ENCODE data around the gene MAP2. TPM values are rescaled to one million over a fixed set of nuclear protein-coding genes. Genes with fewer than 3 reads are reported as not detected.

The MAP2 gene
- total and polyA plus RNA-seq, 11 donors, result 3.2 to 19.3 (median 8.9) TPM

DNA sequence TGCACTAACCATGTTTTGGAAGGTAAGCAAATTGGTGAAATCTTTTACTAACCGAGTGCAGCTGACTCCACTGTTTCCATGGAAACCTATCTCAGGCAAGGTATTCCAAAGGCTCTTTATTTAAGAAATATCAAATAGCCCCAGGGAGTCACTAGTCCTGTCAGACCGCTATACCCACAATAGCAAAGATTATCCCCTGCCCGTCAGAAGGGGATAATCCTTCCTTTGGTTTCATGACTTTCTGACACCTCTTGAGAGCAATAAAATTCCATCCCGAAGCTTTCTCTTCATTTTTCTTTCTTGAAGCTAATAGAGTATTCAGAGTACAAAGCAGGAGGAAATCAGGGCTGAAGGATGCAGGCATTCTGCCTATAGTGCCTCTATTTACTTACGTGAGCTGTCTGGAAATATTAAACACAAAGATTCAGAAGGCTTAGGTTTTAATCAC is 34.7 kb upstream of the MAP2 start:
- Histone ChIP-seq H3K4me3 (no peak overlapping the region), H3K4me1 (no peaks in the 10 kb centered on the region), H3K36me3 (no peaks in the 10 kb centered on the region), H3K27ac (no peak overlapping the region), H3K27me3 (peaks cover 0 to 3% (median 0%) of the 10 kb centered on the region in 9 donors), H3K9me3 (no peaks in the 10 kb centered on the region)
- TF ChIP-seq POLR2A (IDR thresholded peaks at IDR 0.05), result no peak
- no peak for TF ChIP-seq CTCF (IDR thresholded peaks at IDR 0.05)
- DNase-seq, result no peak
- ATAC-seq, result no peak
- intact Hi-C loops (cut with DNase I), result no loop called here
- WGBS, 4 donors, result 63 to 67% (median 64%) methylated on average over 5 of the region's 5 CpGs

GRCh38 chr2:209390839-209391238 is 33.0 kb upstream of the MAP2 start:
- peaks cover 0 to 3% (median 0%) of the 10 kb centered on the region in 9 donors for H3K27me3 ChIP-seq
- H3K36me3 ChIP-seq, result no peaks in the 10 kb centered on the region
- intact Hi-C loops (cut with DNase I), result no loop called here
- H3K4me1 ChIP-seq, result no peaks in the 10 kb centered on the region
- ATAC-seq (no peak), DNase-seq (no peak)
- TF ChIP-seq CTCF (IDR thresholded peaks at IDR 0.05) (no peak), POLR2A (IDR thresholded peaks at IDR 0.05) (no peak)
- H3K9me3 ChIP-seq, result no peaks in the 10 kb centered on the region
- WGBS, 4 donors, result 49 to 63% (median 54%) methylated on average over 1 of the region's 1 CpG
- H3K4me3 ChIP-seq, result no peak overlapping the region
- no peak overlapping the region for H3K27ac ChIP-seq

DNA sequence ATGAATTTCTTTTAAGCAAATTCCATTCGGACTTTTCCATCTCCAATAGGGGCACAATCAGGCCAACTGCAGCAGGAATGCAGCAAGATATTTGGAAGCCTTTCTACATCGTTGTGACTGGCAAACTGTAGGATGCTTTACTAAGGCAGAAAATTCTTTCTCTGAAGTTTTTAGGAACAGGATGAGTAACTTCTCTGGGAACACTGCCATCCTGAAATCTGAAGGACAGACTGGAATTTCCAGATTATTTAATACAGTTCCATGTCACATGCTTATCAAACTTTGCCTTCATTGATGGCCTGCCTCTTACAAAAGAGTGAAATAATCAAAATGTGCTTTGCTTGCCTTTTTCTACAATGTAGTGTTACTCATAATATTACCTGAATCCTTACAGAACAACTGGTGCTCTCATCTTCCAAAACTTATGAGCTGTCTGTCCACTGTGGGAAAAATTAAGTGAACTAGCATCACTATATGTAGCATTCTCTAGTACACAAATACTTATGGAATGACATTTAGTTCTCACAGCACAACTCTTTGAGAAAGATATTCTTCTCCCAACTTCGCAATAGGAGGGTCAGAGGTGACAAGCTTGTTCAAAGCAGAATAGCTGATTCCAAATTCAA is 32.0 kb upstream of the MAP2 start:
- Histone ChIP-seq H3K9me3 (no peaks in the 10 kb centered on the region), H3K4me3 (no peak overlapping the region), H3K4me1 (no peaks in the 10 kb centered on the region), H3K36me3 (no peaks in the 10 kb centered on the region), H3K27me3 (no peaks in the 10 kb centered on the region), H3K27ac (no peak overlapping the region)
- ATAC-seq (no peak), DNase-seq (no peak)
- 47 to 59% (median 53%) methylated on average over 3 of the region's 3 CpGs for whole genome bisulfite sequencing, 4 donors
- intact Hi-C loops (cut with DNase I), result no loop called here
- TF ChIP-seq POLR2A (IDR thresholded peaks at IDR 0.05) (no peak), CTCF (IDR thresholded peaks at IDR 0.05) (no peak)

- H3K9me3 ChIP-seq, result no peaks in the 10 kb centered on the region
- WGBS, 4 donors, result 85 to 89% (median 87%) methylated on average over 1 of the region's 1 CpG
These were observed 28.6 kb upstream of the MAP2 start for GRCh38 chr2:209395229-209395628.

More at GRCh38 chr2:209395229-209395628, 28.6 kb upstream of the MAP2 start:
- DNase-seq (no peak), ATAC-seq (no peak)
- H3K36me3 ChIP-seq, result no peaks in the 10 kb centered on the region
- TF ChIP-seq CTCF (IDR thresholded peaks at IDR 0.05) (no peak), POLR2A (IDR thresholded peaks at IDR 0.05) (no peak)
- intact Hi-C loops (cut with DNase I), result no loop called here
- H3K4me1 ChIP-seq, result no peaks in the 10 kb centered on the region
- H3K27me3 ChIP-seq, result no peaks in the 10 kb centered on the region
- no peak overlapping the region for H3K27ac ChIP-seq
- H3K4me3 ChIP-seq, result no peak overlapping the region

All from heart left ventricle (tissue), 16 donors.